ENCODE measurements around the gene ROR1.

Gene ROR1

GRCh38 chr1:64019818-64020217, 246.0 kb downstream of the ROR1 start:
- no peaks in the 10 kb centered on the region for H3K36me3 ChIP-seq (ENCODE audit: control insufficient read depth in 2 of 2, insufficient read depth in 2 of 2, low read length in 2 of 2)
- H3K27ac ChIP-seq (ENCODE audit: low read depth in 2 of 2, low read length in 2 of 2), result no peak overlapping the region
- no peak overlapping the region for H3K4me3 ChIP-seq (ENCODE audit: low read length in 2 of 2)
- no peaks in the 10 kb centered on the region for H3K4me1 ChIP-seq (ENCODE audit: control insufficient read depth in 2 of 2, insufficient read depth in 2 of 2, low read length in 2 of 2)
- no peaks in the 10 kb centered on the region for H3K9me3 ChIP-seq (ENCODE audit: control insufficient read depth in 2 of 2, low read length in 2 of 2)
- no peak overlapping the region for H3K9ac ChIP-seq (ENCODE audit: low read depth in 1 of 2, low read length in 2 of 2)
- no peaks in the 10 kb centered on the region for H3K27me3 ChIP-seq (ENCODE audit: control insufficient read depth in 2 of 2, insufficient read depth in 2 of 2, low read length in 2 of 2)

DNA sequence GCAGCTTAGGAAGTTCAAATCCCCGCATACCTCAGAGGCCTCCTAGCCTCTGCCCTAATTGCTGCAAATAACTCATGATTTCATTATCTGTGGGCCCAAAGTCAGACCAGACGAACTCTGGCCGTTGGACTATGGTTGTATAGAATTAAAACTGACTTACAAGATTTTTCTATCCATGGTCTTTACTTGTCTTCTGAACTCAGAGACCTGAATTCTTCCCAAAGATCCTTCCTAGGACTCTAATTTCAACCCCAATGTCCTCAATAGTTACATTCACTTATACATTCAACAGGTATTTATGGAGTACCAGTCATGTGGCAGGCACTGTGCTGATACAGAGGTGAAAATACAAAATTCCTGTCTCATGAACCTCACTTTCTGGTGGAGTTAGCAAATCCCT, 247.2 kb downstream of the ROR1 start:
- Histone ChIP-seq H3K9me3 (ENCODE audit: control insufficient read depth in 2 of 2, low read length in 2 of 2) (no peaks in the 10 kb centered on the region), H3K27me3 (ENCODE audit: control insufficient read depth in 2 of 2, insufficient read depth in 2 of 2, low read length in 2 of 2) (no peaks in the 10 kb centered on the region), H3K27ac (ENCODE audit: low read depth in 2 of 2, low read length in 2 of 2) (no peak overlapping the region), H3K4me1 (ENCODE audit: control insufficient read depth in 2 of 2, insufficient read depth in 2 of 2, low read length in 2 of 2) (no peaks in the 10 kb centered on the region), H3K36me3 (ENCODE audit: control insufficient read depth in 2 of 2, insufficient read depth in 2 of 2, low read length in 2 of 2) (no peaks in the 10 kb centered on the region), H3K4me3 (ENCODE audit: low read length in 2 of 2) (no peak overlapping the region), H3K9ac (ENCODE audit: low read depth in 1 of 2, low read length in 2 of 2) (no peak overlapping the region)

GRCh38 chr1:64025051-64025450, 251.2 kb downstream of the ROR1 start:
- Histone ChIP-seq H3K27me3 (ENCODE audit: control insufficient read depth in 2 of 2, insufficient read depth in 2 of 2, low read length in 2 of 2) (no peaks in the 10 kb centered on the region), H3K4me3 (ENCODE audit: low read length in 2 of 2) (no peak overlapping the region), H3K9me3 (ENCODE audit: control insufficient read depth in 2 of 2, low read length in 2 of 2) (no peaks in the 10 kb centered on the region), H3K36me3 (ENCODE audit: control insufficient read depth in 2 of 2, insufficient read depth in 2 of 2, low read length in 2 of 2) (no peaks in the 10 kb centered on the region), H3K9ac (ENCODE audit: low read depth in 1 of 2, low read length in 2 of 2) (no peak overlapping the region), H3K4me1 (ENCODE audit: control insufficient read depth in 2 of 2, insufficient read depth in 2 of 2, low read length in 2 of 2) (no peaks in the 10 kb centered on the region), H3K27ac (ENCODE audit: low read depth in 2 of 2, low read length in 2 of 2) (no peak overlapping the region)

GRCh38 chr1:64029037-64029436, 255.2 kb downstream of the ROR1 start:
- H3K4me3 ChIP-seq (ENCODE audit: low read length in 2 of 2), result no peak overlapping the region
- no peaks in the 10 kb centered on the region for H3K4me1 ChIP-seq (ENCODE audit: control insufficient read depth in 2 of 2, insufficient read depth in 2 of 2, low read length in 2 of 2)
- no peaks in the 10 kb centered on the region for H3K27me3 ChIP-seq (ENCODE audit: control insufficient read depth in 2 of 2, insufficient read depth in 2 of 2, low read length in 2 of 2)
- no peaks in the 10 kb centered on the region for H3K36me3 ChIP-seq (ENCODE audit: control insufficient read depth in 2 of 2, insufficient read depth in 2 of 2, low read length in 2 of 2)
- no peak overlapping the region for H3K9ac ChIP-seq (ENCODE audit: low read depth in 1 of 2, low read length in 2 of 2)
- H3K9me3 ChIP-seq (ENCODE audit: control insufficient read depth in 2 of 2, low read length in 2 of 2), result no peaks in the 10 kb centered on the region
- H3K27ac ChIP-seq (ENCODE audit: low read depth in 2 of 2, low read length in 2 of 2), result no peak overlapping the region

GRCh38 chr1:64030411-64030810, 256.6 kb downstream of the ROR1 start:
- Histone ChIP-seq H3K9me3 (ENCODE audit: control insufficient read depth in 2 of 2, low read length in 2 of 2) (no peaks in the 10 kb centered on the region), H3K27me3 (ENCODE audit: control insufficient read depth in 2 of 2, insufficient read depth in 2 of 2, low read length in 2 of 2) (no peaks in the 10 kb centered on the region), H3K4me1 (ENCODE audit: control insufficient read depth in 2 of 2, insufficient read depth in 2 of 2, low read length in 2 of 2) (no peaks in the 10 kb centered on the region), H3K4me3 (ENCODE audit: low read length in 2 of 2) (no peak overlapping the region), H3K27ac (ENCODE audit: low read depth in 2 of 2, low read length in 2 of 2) (no peak overlapping the region), H3K36me3 (ENCODE audit: control insufficient read depth in 2 of 2, insufficient read depth in 2 of 2, low read length in 2 of 2) (no peaks in the 10 kb centered on the region), H3K9ac (ENCODE audit: low read depth in 1 of 2, low read length in 2 of 2) (no peak overlapping the region)

- Histone ChIP-seq H3K4me1 (ENCODE audit: control insufficient read depth in 2 of 2, insufficient read depth in 2 of 2, low read length in 2 of 2) (no peaks in the 10 kb centered on the region), H3K4me3 (ENCODE audit: low read length in 2 of 2) (no peak overlapping the region), H3K27ac (ENCODE audit: low read depth in 2 of 2, low read length in 2 of 2) (no peak overlapping the region), H3K27me3 (ENCODE audit: control insufficient read depth in 2 of 2, insufficient read depth in 2 of 2, low read length in 2 of 2) (no peaks in the 10 kb centered on the region), H3K9me3 (ENCODE audit: control insufficient read depth in 2 of 2, low read length in 2 of 2) (no peaks in the 10 kb centered on the region), H3K36me3 (ENCODE audit: control insufficient read depth in 2 of 2, insufficient read depth in 2 of 2, low read length in 2 of 2) (no peaks in the 10 kb centered on the region), H3K9ac (ENCODE audit: low read depth in 1 of 2, low read length in 2 of 2) (no peak overlapping the region)
These were observed 257.4 kb downstream of the ROR1 start for GRCh38 chr1:64031236-64031635.

GRCh38 chr1:64033667-64034220, 259.9 kb downstream of the ROR1 start:
- no peak overlapping the region for H3K4me3 ChIP-seq (ENCODE audit: low read length in 2 of 2)
- no peaks in the 10 kb centered on the region for H3K4me1 ChIP-seq (ENCODE audit: control insufficient read depth in 2 of 2, insufficient read depth in 2 of 2, low read length in 2 of 2)
- no peak overlapping the region for H3K27ac ChIP-seq (ENCODE audit: low read depth in 2 of 2, low read length in 2 of 2)

DNA sequence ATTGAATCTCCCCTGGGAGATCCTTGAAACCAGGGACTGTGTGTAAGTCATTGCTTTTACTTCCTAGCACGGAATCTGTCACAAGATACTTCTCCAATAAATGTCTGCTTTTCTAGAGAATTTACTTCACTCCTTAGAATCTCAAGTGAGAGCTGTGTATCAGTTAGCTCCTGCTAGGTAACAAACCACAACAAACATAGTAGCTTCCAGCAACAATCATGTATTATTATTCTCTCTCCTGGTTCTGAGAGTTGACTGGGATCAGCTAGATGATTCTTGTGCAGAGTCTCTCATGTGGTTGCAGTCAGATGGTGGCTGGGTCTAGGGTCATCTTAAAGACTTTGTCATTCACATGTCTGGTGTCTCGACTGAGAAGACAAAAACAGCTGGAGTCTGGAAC, 262.7 kb downstream of the ROR1 start:
- Histone ChIP-seq H3K4me3 (ENCODE audit: low read length in 2 of 2) (no peak overlapping the region), H3K36me3 (ENCODE audit: control insufficient read depth in 2 of 2, insufficient read depth in 2 of 2, low read length in 2 of 2) (no peaks in the 10 kb centered on the region), H3K27me3 (ENCODE audit: control insufficient read depth in 2 of 2, insufficient read depth in 2 of 2, low read length in 2 of 2) (no peaks in the 10 kb centered on the region), H3K27ac (ENCODE audit: low read depth in 2 of 2, low read length in 2 of 2) (no peak overlapping the region), H3K4me1 (ENCODE audit: control insufficient read depth in 2 of 2, insufficient read depth in 2 of 2, low read length in 2 of 2) (no peaks in the 10 kb centered on the region), H3K9ac (ENCODE audit: low read depth in 1 of 2, low read length in 2 of 2) (no peak overlapping the region), H3K9me3 (ENCODE audit: control insufficient read depth in 2 of 2, low read length in 2 of 2) (no peaks in the 10 kb centered on the region)

More at GRCh38 chr1:64033667-64034220, 259.9 kb downstream of the ROR1 start:
- Histone ChIP-seq H3K9me3 (ENCODE audit: control insufficient read depth in 2 of 2, low read length in 2 of 2) (no peaks in the 10 kb centered on the region), H3K9ac (ENCODE audit: low read depth in 1 of 2, low read length in 2 of 2) (no peak overlapping the region), H3K27me3 (ENCODE audit: control insufficient read depth in 2 of 2, insufficient read depth in 2 of 2, low read length in 2 of 2) (no peaks in the 10 kb centered on the region), H3K36me3 (ENCODE audit: control insufficient read depth in 2 of 2, insufficient read depth in 2 of 2, low read length in 2 of 2) (no peaks in the 10 kb centered on the region)

DNA sequence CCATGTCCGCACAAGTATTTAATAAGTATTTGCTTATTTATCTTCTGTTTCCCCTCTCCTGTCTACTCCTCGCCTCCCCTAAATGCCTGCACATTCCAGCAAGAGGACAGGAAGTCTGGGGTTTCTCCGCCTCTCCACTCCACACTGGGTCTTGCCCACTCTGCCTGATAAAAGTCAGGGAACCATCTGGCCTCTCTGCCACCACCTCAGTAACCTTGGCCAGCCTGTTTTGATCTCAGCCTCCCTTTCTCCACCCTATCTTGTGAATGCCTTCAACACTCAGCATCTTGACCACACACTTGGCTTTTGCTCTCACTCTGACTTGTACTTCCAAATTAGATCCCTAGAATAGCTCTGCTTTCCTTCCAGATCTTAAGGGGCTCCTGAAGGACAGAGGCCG, 264.3 kb downstream of the ROR1 start:
- Histone ChIP-seq H3K36me3 (ENCODE audit: control insufficient read depth in 2 of 2, insufficient read depth in 2 of 2, low read length in 2 of 2) (no peaks in the 10 kb centered on the region), H3K27me3 (ENCODE audit: control insufficient read depth in 2 of 2, insufficient read depth in 2 of 2, low read length in 2 of 2) (no peaks in the 10 kb centered on the region), H3K4me1 (ENCODE audit: control insufficient read depth in 2 of 2, insufficient read depth in 2 of 2, low read length in 2 of 2) (no peaks in the 10 kb centered on the region), H3K4me3 (ENCODE audit: low read length in 2 of 2) (no peak overlapping the region), H3K27ac (ENCODE audit: low read depth in 2 of 2, low read length in 2 of 2) (no peak overlapping the region), H3K9ac (ENCODE audit: low read depth in 1 of 2, low read length in 2 of 2) (no peak overlapping the region), H3K9me3 (ENCODE audit: control insufficient read depth in 2 of 2, low read length in 2 of 2) (no peaks in the 10 kb centered on the region)

GRCh38 chr1:64038965-64039364, 265.1 kb downstream of the ROR1 start:
- Histone ChIP-seq H3K36me3 (ENCODE audit: control insufficient read depth in 2 of 2, insufficient read depth in 2 of 2, low read length in 2 of 2) (no peaks in the 10 kb centered on the region), H3K27ac (ENCODE audit: low read depth in 2 of 2, low read length in 2 of 2) (no peak overlapping the region), H3K9me3 (ENCODE audit: control insufficient read depth in 2 of 2, low read length in 2 of 2) (no peaks in the 10 kb centered on the region), H3K9ac (ENCODE audit: low read depth in 1 of 2, low read length in 2 of 2) (no peak overlapping the region), H3K4me1 (ENCODE audit: control insufficient read depth in 2 of 2, insufficient read depth in 2 of 2, low read length in 2 of 2) (no peaks in the 10 kb centered on the region), H3K4me3 (ENCODE audit: low read length in 2 of 2) (no peak overlapping the region), H3K27me3 (ENCODE audit: control insufficient read depth in 2 of 2, insufficient read depth in 2 of 2, low read length in 2 of 2) (no peaks in the 10 kb centered on the region)

DNA sequence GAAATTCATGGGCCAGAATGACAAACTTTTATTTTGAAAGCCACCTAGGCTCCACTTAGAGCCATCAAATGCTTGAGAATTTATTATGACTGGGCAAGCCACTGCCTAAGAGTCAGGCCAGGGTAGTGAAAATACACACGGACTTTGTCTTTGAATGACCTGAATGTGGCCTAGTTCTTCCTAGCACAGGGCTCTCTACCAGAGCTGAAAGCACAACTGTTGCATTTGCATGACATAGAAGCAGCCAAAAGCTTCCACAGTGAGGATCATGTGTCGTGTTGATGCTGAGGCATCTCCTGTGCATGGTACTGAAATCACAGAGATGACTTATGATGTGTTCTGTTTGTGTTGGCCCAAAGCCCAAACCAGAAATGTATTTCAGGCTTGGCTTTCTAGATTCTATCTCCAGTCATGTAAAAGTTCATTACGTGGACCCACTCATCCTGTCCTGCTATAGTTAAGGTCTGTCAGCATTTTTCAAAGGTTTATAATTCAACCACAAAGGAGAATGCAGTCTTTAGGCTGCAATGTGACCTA, 265.6 kb downstream of the ROR1 start:
- no peaks in the 10 kb centered on the region for H3K4me1 ChIP-seq (ENCODE audit: control insufficient read depth in 2 of 2, insufficient read depth in 2 of 2, low read length in 2 of 2)
- H3K4me3 ChIP-seq (ENCODE audit: low read length in 2 of 2), result no peak overlapping the region
- H3K36me3 ChIP-seq (ENCODE audit: control insufficient read depth in 2 of 2, insufficient read depth in 2 of 2, low read length in 2 of 2), result no peaks in the 10 kb centered on the region
- H3K9me3 ChIP-seq (ENCODE audit: control insufficient read depth in 2 of 2, low read length in 2 of 2), result no peaks in the 10 kb centered on the region
- H3K27ac ChIP-seq (ENCODE audit: low read depth in 2 of 2, low read length in 2 of 2), result no peak overlapping the region
- no peaks in the 10 kb centered on the region for H3K27me3 ChIP-seq (ENCODE audit: control insufficient read depth in 2 of 2, insufficient read depth in 2 of 2, low read length in 2 of 2)
- H3K9ac ChIP-seq (ENCODE audit: low read depth in 1 of 2, low read length in 2 of 2), result no peak overlapping the region

Measured in mucosa of rectum (tissue), 2 donors.